C4-2B (cell line): ENCODE data around the gene MLKL.

ENCODE experiments used
- H3K27ac ChIP-seq: fragments of 450-650 bp; 2 replicates; pipeline ENCODE4 v1.5.1; 2017
- CTCF ChIP-seq: fragments of 450-650 bp; conservative IDR thresholded peaks from 2 replicates; pipeline ENCODE4 v1.5.1; 2017; ENCODE audit warnings: mild to moderate bottlenecking
- ZFX ChIP-seq: fragments of 450-650 bp; IDR thresholded peaks from 2 replicates; pipeline ENCODE4 v1.6.1; 2017

MLKL gene

DNA sequence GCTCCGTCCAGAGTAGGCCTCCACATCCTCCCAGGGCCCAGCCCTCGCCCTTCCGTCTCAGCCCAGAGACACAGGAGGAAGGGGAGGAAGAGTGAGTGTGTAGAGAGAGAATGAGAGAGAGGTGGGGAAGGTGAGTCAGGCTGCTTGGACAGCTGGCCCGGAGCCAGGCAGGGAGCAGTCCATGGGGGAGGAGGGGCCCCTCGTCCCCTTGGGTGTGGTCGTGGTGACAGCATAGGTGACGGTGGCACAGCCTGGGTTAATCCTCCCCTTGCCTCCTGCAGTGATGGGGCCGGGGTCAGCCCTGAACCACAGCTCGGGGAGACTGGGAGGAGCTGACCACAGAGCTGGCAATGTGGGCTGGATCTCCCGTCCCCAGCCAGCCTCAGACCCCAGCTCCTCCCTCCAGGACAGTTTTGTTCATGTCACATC, 37.5 kb upstream of the MLKL start:
- TF ChIP-seq CTCF (no peak), ZFX (no peak)
- H3K27ac ChIP-seq, result no peak overlapping the region

GRCh38 chr16:74737521-74737920, 36.9 kb upstream of the MLKL start:
- no peak overlapping the region for H3K27ac ChIP-seq
- TF ChIP-seq CTCF (no peak), ZFX (no peak)

- TF ChIP-seq ZFX (no peak), CTCF (no peak)
- H3K27ac ChIP-seq, result no peak overlapping the region
Measured at GRCh38 chr16:74736531-74737157, 36.0 kb upstream of the MLKL start.

DNA sequence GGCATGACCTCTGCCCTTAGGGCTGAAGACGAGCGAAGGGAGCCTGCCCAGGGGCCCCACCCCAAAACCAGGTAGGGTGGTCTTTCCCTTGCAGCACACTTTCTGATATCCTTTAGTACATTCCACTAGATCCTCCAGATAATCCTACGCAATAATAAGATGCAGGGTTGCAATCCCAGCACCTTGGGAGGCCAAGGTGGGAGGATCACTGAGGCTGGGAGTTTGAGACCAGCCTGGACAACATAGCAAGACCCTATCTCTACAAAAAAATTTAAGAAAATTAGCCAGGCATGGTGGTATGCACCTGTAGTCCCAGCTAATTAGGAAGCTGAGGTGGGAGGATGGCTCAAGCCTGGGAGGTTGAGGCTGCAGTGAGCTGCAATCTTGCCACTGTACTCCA, 34.9 kb upstream of the MLKL start:
- TF ChIP-seq ZFX, result no peak
- no peak for TF ChIP-seq CTCF
- H3K27ac ChIP-seq, result no peak overlapping the region

DNA sequence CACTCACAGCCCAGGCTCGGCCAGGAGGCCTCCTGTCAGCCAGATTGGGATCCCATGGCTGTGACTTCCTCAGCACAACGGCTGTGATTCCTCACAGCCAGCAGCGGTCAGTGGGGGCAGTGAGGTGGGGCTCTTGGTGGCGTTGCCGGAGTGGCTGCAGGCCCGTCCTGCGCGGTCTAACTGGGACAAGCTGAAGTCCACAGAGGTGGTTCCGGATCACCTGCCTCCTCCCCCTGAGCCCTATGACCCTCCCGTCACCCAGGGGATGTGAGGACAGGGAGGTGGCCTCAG, 34.4 kb upstream of the MLKL start:
- no peak overlapping the region for H3K27ac ChIP-seq
- TF ChIP-seq CTCF, result no peak
- TF ChIP-seq ZFX, result no peak

- no peak overlapping the region for H3K27ac ChIP-seq
- TF ChIP-seq CTCF (no peak), ZFX (no peak)
Measured at GRCh38 chr16:74734361-74735161, 33.9 kb upstream of the MLKL start.

DNA sequence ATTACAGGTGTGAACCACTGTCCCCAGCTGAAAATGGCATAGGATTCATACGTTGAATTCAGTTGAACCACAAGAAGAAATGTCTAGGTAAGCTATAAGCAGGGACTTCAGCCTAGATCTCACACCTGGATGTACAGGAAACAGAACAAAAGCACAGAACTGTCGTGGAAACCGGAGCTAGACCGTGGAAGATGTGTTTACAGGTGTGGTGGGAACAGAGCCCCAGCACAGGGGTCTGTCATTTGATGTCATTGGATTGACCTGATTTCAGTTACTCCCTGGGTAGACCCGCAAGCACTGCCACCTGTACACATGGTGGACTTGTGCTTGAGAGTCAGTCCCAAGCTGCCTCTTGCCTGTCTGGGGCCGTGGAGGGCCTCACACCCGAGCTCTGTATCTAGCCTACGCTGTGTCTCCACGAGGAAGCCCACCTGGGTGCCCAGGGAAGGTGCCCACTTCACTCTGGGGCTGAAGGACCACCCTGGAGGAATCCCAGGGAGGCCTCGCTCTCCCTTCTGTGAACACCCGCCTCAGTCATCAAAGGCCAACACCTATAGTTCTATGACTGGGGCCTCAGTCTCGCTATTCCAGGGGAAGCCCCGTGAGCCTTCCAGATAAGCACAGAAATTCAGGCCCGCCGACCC, 32.2 kb upstream of the MLKL start:
- no peak overlapping the region for H3K27ac ChIP-seq
- no peak for TF ChIP-seq CTCF
- no peak for TF ChIP-seq ZFX
